ENCODE results near the gene SLC34A3. TPM values are rescaled to one million over a fixed set of nuclear protein-coding genes. Genes with fewer than 3 reads are reported as not detected.

Gene SLC34A3
- total RNA-seq, 1 donor = not detected

- Histone ChIP-seq H3K27ac (ENCODE audit: low read depth, low read length) (no peak overlapping the region), H2AFZ (ENCODE audit: low read length) (no peak overlapping the region), H4K20me1 (ENCODE audit: insufficient read depth, low read length) (peaks cover 10% of the 10 kb centered on the region), H3K4me1 (ENCODE audit: insufficient read depth, low read length) (peaks cover 3% of the 10 kb centered on the region), H3K4me2 (ENCODE audit: insufficient read depth, low read length) (no peak overlapping the region), H3K9me3 (ENCODE audit: low read depth, low read length) (no peaks in the 10 kb centered on the region), H3K27me3 (ENCODE audit: insufficient read depth, low read length) (no peaks in the 10 kb centered on the region), H3K79me2 (ENCODE audit: insufficient read depth, low read length) (peaks cover 20% of the 10 kb centered on the region), H3K4me3 (ENCODE audit: insufficient read depth, low read length) (no peak overlapping the region), H3K36me3 (ENCODE audit: insufficient read depth, low read length) (no peaks in the 10 kb centered on the region)
- no peak for DNase-seq (ENCODE audit: insufficient read length, low spot score, missing footprints)
- no peak for TF ChIP-seq CTCF (IDR thresholded peaks at IDR 0.05; ENCODE audit: extremely low read depth, low read depth, low read length)
Observed at GRCh38 chr9:137234055-137234697, 3.5 kb downstream of the SLC34A3 start.

- no peak overlapping the region for H3K27ac ChIP-seq (ENCODE audit: low read depth, low read length)
- H3K9me3 ChIP-seq (ENCODE audit: low read depth, low read length) = no peaks in the 10 kb centered on the region
- DNase-seq (ENCODE audit: insufficient read length, low spot score, missing footprints) = no peak
- H2AFZ ChIP-seq (ENCODE audit: low read length) = no peak overlapping the region
- H3K36me3 ChIP-seq (ENCODE audit: insufficient read depth, low read length) = no peaks in the 10 kb centered on the region
- H3K79me2 ChIP-seq (ENCODE audit: insufficient read depth, low read length) = peaks cover 20% of the 10 kb centered on the region
- no peak overlapping the region for H3K4me2 ChIP-seq (ENCODE audit: insufficient read depth, low read length)
- peaks cover 10% of the 10 kb centered on the region for H4K20me1 ChIP-seq (ENCODE audit: insufficient read depth, low read length)
- no peak for TF ChIP-seq CTCF (IDR thresholded peaks at IDR 0.05; ENCODE audit: extremely low read depth, low read depth, low read length)
- peaks cover 3% of the 10 kb centered on the region for H3K4me1 ChIP-seq (ENCODE audit: insufficient read depth, low read length)
- no peaks in the 10 kb centered on the region for H3K27me3 ChIP-seq (ENCODE audit: insufficient read depth, low read length)
- no peak overlapping the region for H3K4me3 ChIP-seq (ENCODE audit: insufficient read depth, low read length)
Observed at GRCh38 chr9:137234758-137235423, 4.2 kb downstream of the SLC34A3 start.

GRCh38 chr9:137235424-137236237 is 4.9 kb downstream of the SLC34A3 start:
- Histone ChIP-seq H3K4me1 (ENCODE audit: insufficient read depth, low read length) (peaks cover 3% of the 10 kb centered on the region), H3K4me2 (ENCODE audit: insufficient read depth, low read length) (no peak overlapping the region)
- TF ChIP-seq CTCF (IDR thresholded peaks at IDR 0.05; ENCODE audit: extremely low read depth, low read depth, low read length) = no peak

More at GRCh38 chr9:137235424-137236237, 4.9 kb downstream of the SLC34A3 start:
- Histone ChIP-seq H3K4me3 (ENCODE audit: insufficient read depth, low read length) (no peak overlapping the region), H3K27ac (ENCODE audit: low read depth, low read length) (no peak overlapping the region), H3K27me3 (ENCODE audit: insufficient read depth, low read length) (no peaks in the 10 kb centered on the region), H3K9me3 (ENCODE audit: low read depth, low read length) (no peaks in the 10 kb centered on the region), H3K36me3 (ENCODE audit: insufficient read depth, low read length) (no peaks in the 10 kb centered on the region), H4K20me1 (ENCODE audit: insufficient read depth, low read length) (peaks cover 10% of the 10 kb centered on the region), H3K79me2 (ENCODE audit: insufficient read depth, low read length) (peaks cover 20% of the 10 kb centered on the region), H2AFZ (ENCODE audit: low read length) (no peak overlapping the region)
- no peak for DNase-seq (ENCODE audit: insufficient read length, low spot score, missing footprints)
